Mucosa of descending colon (tissue), 3 donors: ENCODE results near the gene ATG9A. TPM values are rescaled to one million over a fixed set of nuclear protein-coding genes. Genes with fewer than 3 reads are reported as not detected.

ENCODE experiments used
- ATAC-seq: fragments of 200-7000 bp; cut with Tn5 transposase; one replicate; pipeline ENCODE4 v1.9.1; 2020; ENCODE audit warnings: mild to moderate bottlenecking, moderate library complexity
- DNase-seq, 3 donors: peaks; one replicate each; pipeline ENCODE4 v3.0.0-alpha.2; 2020
- H3K36me3 ChIP-seq: fragments of 200-600 bp; one replicate; pipeline ENCODE4 v1.8.0; 2021; ENCODE audit warnings: low read depth, mild to moderate bottlenecking
- H3K4me1 ChIP-seq: fragments of 200-600 bp; one replicate; pipeline ENCODE4 v1.8.0; 2021; ENCODE audit warnings: low read depth, mild to moderate bottlenecking
- H3K4me3 ChIP-seq: fragments of 200-600 bp; one replicate; pipeline ENCODE4 v1.8.0; 2021; ENCODE audit warnings: mild to moderate bottlenecking
- H3K9me3 ChIP-seq: fragments of 200-600 bp; one replicate; pipeline ENCODE4 v1.8.0; 2021; ENCODE audit warnings: mild to moderate bottlenecking
- intact Hi-C, 2 donors: fragments of 100-400 bp; cut with DNase I in 1 of 2; cut with micrococcal nuclease in 1 of 2; formaldehyde crosslinking; loops; one replicate each; pipeline versions ENCODE4 v1.11.0 to v1.11.1; 2022; cut with DNase I, micrococcal nuclease
- total RNA-seq, 3 donors: library from RNA; stranded (reverse); fragmentation: NEBNext Ultra II Directional in 2 of 3; extraction: Animal tissue kit (Norgen Biotek cat#: 25700) in 2 of 3; gene quantifications; one replicate each; pipeline versions ENCODE4 v1.2.1 to v1.2.4, GENCODE V29; 2021 to 2023
- TF ChIP-seq, protein P1 (sequence below): fragments of 200-600 bp; IDR thresholded peaks from one replicate; pipeline ENCODE4 v1.8.0; 2022; ENCODE audit warnings: antibody characterized with exemption, mild to moderate bottlenecking
- donor health status: DM: no; HTN: no; CAD: no; lungs with moderate emphysema.
- donor health status: DM: no; HTN: no; CAD: no.
- donor health status: DM: no; HTN: yes; CAD: no.

ATG9A gene
- total RNA-seq, 3 donors from 2014 or later = 51.9 to 74.3 (median 63.4) TPM

DNA sequence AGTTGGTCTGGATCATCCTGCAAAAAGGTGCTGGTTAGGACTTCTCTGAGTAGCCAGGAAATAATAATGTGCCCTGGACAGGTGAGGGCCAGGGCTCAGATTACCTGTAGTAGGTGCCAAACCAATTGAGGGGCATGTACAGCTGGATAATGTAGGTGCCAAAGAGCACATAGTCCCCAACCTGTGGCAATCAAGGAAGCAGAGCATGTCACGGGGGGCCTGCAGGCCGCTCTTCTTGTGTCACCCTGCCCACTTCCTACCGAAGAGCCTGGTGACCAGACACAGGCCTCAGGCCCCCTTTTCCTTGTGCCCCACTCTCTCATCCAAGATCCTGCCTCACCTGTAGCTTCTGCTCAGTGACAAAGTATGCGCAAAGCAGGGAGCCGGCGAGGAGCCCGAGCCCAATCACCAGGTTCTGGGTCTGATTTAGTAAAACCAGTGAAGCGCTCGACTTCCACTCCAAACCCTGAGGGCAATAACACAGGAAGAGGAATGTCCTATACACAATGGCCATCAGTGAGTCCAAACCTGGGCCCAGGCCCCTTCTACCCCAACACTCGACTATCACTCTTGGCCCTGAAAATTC lies 15.9 kb downstream of the ATG9A start:
- TF ChIP-seq, protein P1, sequence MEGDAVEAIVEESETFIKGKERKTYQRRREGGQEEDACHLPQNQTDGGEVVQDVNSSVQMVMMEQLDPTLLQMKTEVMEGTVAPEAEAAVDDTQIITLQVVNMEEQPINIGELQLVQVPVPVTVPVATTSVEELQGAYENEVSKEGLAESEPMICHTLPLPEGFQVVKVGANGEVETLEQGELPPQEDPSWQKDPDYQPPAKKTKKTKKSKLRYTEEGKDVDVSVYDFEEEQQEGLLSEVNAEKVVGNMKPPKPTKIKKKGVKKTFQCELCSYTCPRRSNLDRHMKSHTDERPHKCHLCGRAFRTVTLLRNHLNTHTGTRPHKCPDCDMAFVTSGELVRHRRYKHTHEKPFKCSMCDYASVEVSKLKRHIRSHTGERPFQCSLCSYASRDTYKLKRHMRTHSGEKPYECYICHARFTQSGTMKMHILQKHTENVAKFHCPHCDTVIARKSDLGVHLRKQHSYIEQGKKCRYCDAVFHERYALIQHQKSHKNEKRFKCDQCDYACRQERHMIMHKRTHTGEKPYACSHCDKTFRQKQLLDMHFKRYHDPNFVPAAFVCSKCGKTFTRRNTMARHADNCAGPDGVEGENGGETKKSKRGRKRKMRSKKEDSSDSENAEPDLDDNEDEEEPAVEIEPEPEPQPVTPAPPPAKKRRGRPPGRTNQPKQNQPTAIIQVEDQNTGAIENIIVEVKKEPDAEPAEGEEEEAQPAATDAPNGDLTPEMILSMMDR = no peak
- no peaks in the 10 kb centered on the region for H3K9me3 ChIP-seq
- no peak overlapping the region for H3K4me3 ChIP-seq
- intact Hi-C loops = loop anchor here in 1 of 2 donors (10.0 kb wide), 1 partner anchor 49 kb away; the partner anchor contains the start of gene NHEJ1
- ATAC-seq (no peak), DNase-seq (no peak)
- no peaks in the 10 kb centered on the region for H3K36me3 ChIP-seq
- peaks cover 16% of the 10 kb centered on the region for H3K4me1 ChIP-seq

DNA sequence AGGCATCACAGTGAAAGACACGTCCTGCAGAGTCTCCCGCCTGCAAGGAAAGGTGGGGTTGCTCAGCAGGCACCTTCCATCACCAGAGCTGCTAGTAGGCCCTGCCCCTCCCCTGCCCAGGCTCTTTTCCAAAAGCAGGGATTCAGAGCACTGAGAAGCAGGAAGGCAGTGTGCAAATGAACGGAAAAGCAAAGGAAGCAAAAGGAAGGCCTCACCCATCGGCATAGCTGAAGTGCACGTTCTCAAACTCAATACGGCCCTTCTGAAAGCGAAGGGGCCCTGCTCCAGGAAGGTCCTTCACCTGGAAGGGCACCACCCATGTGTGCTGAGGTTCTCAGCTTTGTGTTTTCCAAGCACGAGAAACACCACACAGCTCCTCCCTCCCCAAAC lies 16.4 kb downstream of the ATG9A start:
- H3K36me3 ChIP-seq = no peaks in the 10 kb centered on the region
- no peaks in the 10 kb centered on the region for H3K9me3 ChIP-seq
- H3K4me1 ChIP-seq = peaks cover 15% of the 10 kb centered on the region
- intact Hi-C loops = loop anchor here in 1 of 2 donors (10.0 kb wide), 1 partner anchor 48 kb away; the partner anchor contains the start of gene NHEJ1
- no peak for ATAC-seq
- H3K4me3 ChIP-seq = no peak overlapping the region
- TF ChIP-seq, protein P1 = no peak
- no peak for DNase-seq

DNA sequence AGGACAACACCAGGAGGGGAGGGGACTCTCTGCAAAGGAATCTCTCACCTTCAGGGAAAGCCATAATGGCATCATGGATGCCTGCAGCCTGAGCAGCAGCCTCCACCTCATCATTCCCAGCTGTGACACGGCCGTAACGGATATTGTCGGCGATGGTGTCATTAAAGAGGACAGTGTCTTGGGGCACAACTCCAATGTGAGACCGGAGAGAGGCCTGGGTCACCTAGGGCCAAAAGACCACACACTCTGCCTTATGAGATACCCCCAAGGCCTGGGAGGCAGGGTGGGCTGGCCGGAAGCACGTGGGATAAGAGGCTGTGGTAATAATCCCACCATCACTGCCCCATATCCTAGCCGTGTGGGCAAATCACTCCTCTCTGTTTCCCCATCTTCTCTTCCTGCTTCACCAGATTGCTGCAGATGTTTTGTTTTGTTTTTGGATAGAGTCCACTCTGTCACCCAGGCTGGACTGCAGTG lies 18.5 kb downstream of the ATG9A start:
- no peaks in the 10 kb centered on the region for H3K36me3 ChIP-seq
- TF ChIP-seq, protein P1 = no peak
- intact Hi-C loops = loop anchor here in 1 of 2 donors (10.0 kb wide), 1 partner anchor 46 kb away; the partner anchor contains the start of gene NHEJ1
- no peak for ATAC-seq
- peaks cover 14% of the 10 kb centered on the region for H3K4me1 ChIP-seq
- DNase-seq = no peak
- H3K4me3 ChIP-seq = no peak overlapping the region
- H3K9me3 ChIP-seq = no peaks in the 10 kb centered on the region

DNA sequence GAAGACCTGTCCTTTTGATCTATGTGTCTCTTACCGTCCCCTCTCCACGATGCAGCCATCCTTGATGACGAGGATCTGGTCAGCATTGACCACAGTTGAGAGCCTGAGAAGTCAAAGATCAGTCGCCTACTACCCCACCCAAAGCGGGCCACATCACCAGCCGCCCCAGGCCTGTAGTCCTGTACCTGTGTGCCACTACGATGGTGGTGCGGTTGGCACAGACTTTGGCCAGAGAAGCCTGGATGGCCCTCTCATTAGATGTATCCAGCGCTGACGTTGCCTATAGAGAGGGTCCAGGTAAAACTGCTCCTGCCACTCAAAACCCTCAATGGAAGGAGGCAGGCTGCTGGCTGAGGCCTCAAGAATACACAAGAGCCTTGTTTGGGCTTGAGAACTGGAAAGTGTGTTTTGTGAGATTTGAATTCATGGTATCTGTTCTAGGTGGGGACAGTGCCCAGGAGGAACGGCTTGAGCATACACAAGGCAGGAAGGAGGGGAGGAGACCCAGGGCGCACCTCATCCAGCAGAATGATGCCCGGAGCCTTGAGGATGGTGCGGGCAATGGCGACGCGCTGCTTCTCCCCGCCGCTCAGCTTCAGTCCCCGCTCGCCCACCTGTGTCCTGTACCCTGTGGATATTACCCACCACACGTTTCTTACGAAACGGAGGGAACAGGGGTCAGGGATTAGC lies 19.1 kb downstream of the ATG9A start:
- Histone ChIP-seq H3K4me3 (no peak overlapping the region), H3K9me3 (no peaks in the 10 kb centered on the region), H3K4me1 (peaks cover 14% of the 10 kb centered on the region), H3K36me3 (no peaks in the 10 kb centered on the region)
- no peak for DNase-seq
- intact Hi-C loops = loop anchor here in 1 of 2 donors (10.0 kb wide), 1 partner anchor 46 kb away; the partner anchor contains the start of gene NHEJ1
- ATAC-seq = no peak
- TF ChIP-seq, protein P1 = no peak

DNA sequence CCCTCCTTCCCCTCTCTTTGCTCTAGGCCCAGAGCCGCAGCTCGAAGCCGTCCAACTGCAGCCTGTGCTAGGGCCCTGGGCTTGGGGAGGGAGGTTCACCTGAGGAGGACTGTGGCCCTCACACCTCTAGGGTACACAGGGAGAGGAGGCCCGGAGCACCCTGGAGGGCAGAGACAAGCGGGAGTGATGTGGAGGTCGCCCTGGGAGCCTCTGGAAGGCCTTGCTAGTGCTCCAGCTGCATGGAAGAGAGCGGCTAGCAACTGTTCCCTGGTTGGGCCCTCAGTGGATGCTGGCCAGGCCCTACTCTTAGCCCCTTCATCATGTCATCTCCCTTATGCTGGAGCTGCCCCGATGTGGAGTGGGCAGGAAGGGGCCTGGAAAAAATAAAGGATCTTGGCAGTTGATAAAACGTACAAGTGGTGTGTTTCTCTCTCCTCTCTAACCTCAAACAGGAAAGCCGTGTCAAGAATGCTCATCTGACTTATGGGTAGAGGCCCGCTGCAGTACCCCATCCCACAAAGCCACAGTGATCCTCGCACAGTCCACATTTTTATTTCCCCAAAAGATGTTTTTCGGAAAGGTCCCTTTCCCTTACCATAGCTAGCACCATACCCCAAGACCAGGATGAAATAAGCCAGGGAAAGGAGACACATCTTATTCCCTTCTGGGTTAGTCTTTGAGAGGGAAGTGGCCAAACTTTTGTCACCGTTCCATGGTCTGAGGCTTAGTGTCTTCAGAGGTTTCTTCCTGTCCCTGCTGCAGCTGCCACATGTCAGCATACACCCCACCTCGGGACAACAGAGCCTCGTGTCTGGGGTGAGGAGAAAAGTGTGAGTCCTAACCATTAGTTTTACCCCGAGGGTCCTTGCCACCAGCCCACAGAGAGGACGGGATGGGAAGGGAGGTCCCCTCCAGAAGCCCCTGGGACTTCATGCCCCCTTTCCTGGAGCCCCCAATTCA lies 19.9 kb downstream of the ATG9A start:
- DNase-seq (no peak), ATAC-seq (no peak)
- intact Hi-C loops = loop anchor here in 1 of 2 donors (10.0 kb wide), 1 partner anchor 45 kb away; the partner anchor contains the start of gene NHEJ1
- no peaks in the 10 kb centered on the region for H3K9me3 ChIP-seq
- TF ChIP-seq, protein P1 = no peak
- H3K4me3 ChIP-seq = no peak overlapping the region
- H3K36me3 ChIP-seq = no peaks in the 10 kb centered on the region
- H3K4me1 ChIP-seq = peaks cover 14% of the 10 kb centered on the region
